Caco-2 (cell line): ENCODE results near the gene EN1. TPM values are rescaled to one million over a fixed set of nuclear protein-coding genes. Genes with fewer than 3 reads are reported as not detected.

Source experiments
- BruUV-seq: library from RNA; stranded (reverse); fragments of 400-500 nt; replicated peaks from 2 replicates; lab custom pipeline; 2021; lab: Mats Ljungman, UMichigan
- CTCF ChIA-PET: fragments of 300-600 bp; sonication (Branson Sonifier 250); formaldehyde crosslinking; loops from one replicate; lab custom pipeline; 2022; ENCODE audit warnings: antibody characterized with exemption; lab: Charles Lee
- POLR2A ChIA-PET: fragments of 300-600 bp; sonication (Branson Sonifier 250); formaldehyde crosslinking; loops from one replicate; lab custom pipeline; 2022; ENCODE audit warnings: antibody characterized with exemption; lab: Charles Lee
- DNase-seq, 2 experiments: peaks; one replicate each; pipeline versions ENCODE4 v3.0.0 to v3.0.0-alpha.2; 2020 to 2022
- H3K27me3 ChIP-seq: replicated peaks from 2 replicates; pipeline ENCODE4 v1.6.0; 2011; ENCODE audit warnings: low read length; ENCODE audit not compliant: control insufficient read depth, insufficient read depth
- H3K36me3 ChIP-seq: 2 replicates; pipeline ENCODE4 v1.5.1; 2011; ENCODE audit warnings: low read length; ENCODE audit not compliant: control insufficient read depth, insufficient read depth
- H3K4me1 ChIP-seq: fragments of 250-450 bp; sonication (Bioruptor Pico); 2 replicates; pipeline ENCODE4 v1.5.1; 2020; ENCODE audit warnings: mild to moderate bottlenecking
- H3K4me3 ChIP-seq: 2 replicates; pipeline ENCODE4 v1.5.1; 2011; ENCODE audit warnings: low read depth, mild to moderate bottlenecking, control low read depth, low read length
- H3K9me3 ChIP-seq: fragments of 250-450 bp; sonication (Bioruptor Pico); 2 replicates; pipeline ENCODE4 v1.5.1; 2020; ENCODE audit warnings: mild to moderate bottlenecking, moderate library complexity
- H3K27ac Mint-ChIP-seq: one replicate; pipeline ENCODE4 v1.8.0; 2022; ENCODE audit warnings: mixed read lengths; ENCODE audit not compliant: unreplicated experiment
- H3K27me3 Mint-ChIP-seq: one replicate; pipeline ENCODE4 v1.8.0; 2022; ENCODE audit warnings: mixed read lengths; ENCODE audit not compliant: insufficient read depth, unreplicated experiment
- H3K36me3 Mint-ChIP-seq: one replicate; pipeline ENCODE4 v1.8.0; 2022; ENCODE audit warnings: mild to moderate bottlenecking, mixed read lengths; ENCODE audit not compliant: insufficient read depth, unreplicated experiment
- H3K4me1 Mint-ChIP-seq: one replicate; pipeline ENCODE4 v1.8.0; 2022; ENCODE audit warnings: low read depth, mixed read lengths; ENCODE audit not compliant: unreplicated experiment
- H3K4me3 Mint-ChIP-seq: one replicate; pipeline ENCODE4 v1.8.0; 2022; ENCODE audit warnings: mild to moderate bottlenecking, moderate library complexity, mixed read lengths; ENCODE audit not compliant: unreplicated experiment
- H3K9me3 Mint-ChIP-seq: one replicate; pipeline ENCODE4 v1.8.0; 2022; ENCODE audit warnings: mixed read lengths; ENCODE audit not compliant: unreplicated experiment
- CTCF ChIP-seq, 2 experiments: fragments of 200-600 bp in 1 of 2; IDR thresholded peaks; 1 replicate in 1 of 2; 2 replicates in 1 of 2; pipeline versions ENCODE4 v1.5.1 to v1.8.0; 2011 to 2022; ENCODE audit warnings: antibody characterized with exemption in 1 of 2, control low read depth in 1 of 2, inconsistent platforms in 1 of 2, low read depth in 1 of 2, low read length in 1 of 2, mild to moderate bottlenecking in 1 of 2, moderate library complexity in 1 of 2; ENCODE audit not compliant: insufficient read depth in 1 of 2, severe bottlenecking in 1 of 2, unreplicated experiment in 1 of 2
- intact Hi-C: fragments of 100-400 bp; cut with micrococcal nuclease; formaldehyde crosslinking; loops from one replicate; pipeline ENCODE4 v1.10.0; 2022; ENCODE audit not compliant: unreplicated experiment
- total RNA-seq: library from RNA; stranded (reverse); gene quantifications from 2 replicates; pipeline ENCODE4 v1.2.3, GENCODE V29; 2022

Gene EN1
- total RNA-seq, 1 experiment from 2014 or later = 0.16 TPM

- ChIA-PET CTCF (no interaction called here), POLR2A (no interaction called here)
- peaks cover 3% of the 10 kb centered on the region for H3K27me3 ChIP-seq
- Mint-ChIP-seq H3K9me3 (no peaks in the 10 kb centered on the region), H3K27ac (no peak overlapping the region), H3K27me3 (peaks cover 24% of the 10 kb centered on the region), H3K4me3 (no peak overlapping the region), H3K36me3 (no peaks in the 10 kb centered on the region), H3K4me1 (no peaks in the 10 kb centered on the region)
- DNase-seq = no peak
- TF ChIP-seq CTCF (IDR thresholded peaks at IDR 0.05; ENCODE audit: insufficient read depth in 1 of 2, low read depth in 1 of 2, low read length in 1 of 2, severe bottlenecking in 1 of 2, unreplicated experiment in 1 of 2) = no peak
- BruUV-seq = no TSS peak
- intact Hi-C loops = no loop called here
- H3K36me3 ChIP-seq = no peaks in the 10 kb centered on the region
- no peaks in the 10 kb centered on the region for H3K4me1 ChIP-seq
- no peaks in the 10 kb centered on the region for H3K9me3 ChIP-seq
- H3K4me3 ChIP-seq = no peak overlapping the region
These were observed 34.3 kb downstream of the EN1 start for GRCh38 chr2:118813111-118813510.

- BruUV-seq = no TSS peak
- no peak overlapping the region for H3K4me3 ChIP-seq
These were observed 34.9 kb downstream of the EN1 start for GRCh38 chr2:118812552-118812951.

GRCh38 chr2:118811514-118812115 lies 35.8 kb downstream of the EN1 start:
- no peaks in the 10 kb centered on the region for H3K9me3 ChIP-seq
- CTCF ChIA-PET = no interaction called here
- H3K4me3 Mint-ChIP-seq = no peak overlapping the region
- no peaks in the 10 kb centered on the region for H3K4me1 ChIP-seq
- H3K4me1 Mint-ChIP-seq = no peaks in the 10 kb centered on the region
- TF ChIP-seq CTCF (IDR thresholded peaks at IDR 0.05; ENCODE audit: insufficient read depth in 1 of 2, low read depth in 1 of 2, low read length in 1 of 2, severe bottlenecking in 1 of 2, unreplicated experiment in 1 of 2) = no peak
- no peak for DNase-seq
- H3K9me3 Mint-ChIP-seq = no peaks in the 10 kb centered on the region
- H3K4me3 ChIP-seq = no peak overlapping the region
- H3K27ac Mint-ChIP-seq = no peak overlapping the region
- POLR2A ChIA-PET = no interaction called here
- H3K27me3 Mint-ChIP-seq = peaks cover 24% of the 10 kb centered on the region
- H3K36me3 ChIP-seq = no peaks in the 10 kb centered on the region
- H3K36me3 Mint-ChIP-seq = no peaks in the 10 kb centered on the region
- H3K27me3 ChIP-seq = peaks cover 3% of the 10 kb centered on the region
- BruUV-seq = no TSS peak
- intact Hi-C loops = no loop called here

More at GRCh38 chr2:118812552-118812951, 34.9 kb downstream of the EN1 start:
- no peaks in the 10 kb centered on the region for H3K9me3 ChIP-seq
- Mint-ChIP-seq H3K4me1 (no peaks in the 10 kb centered on the region), H3K9me3 (no peaks in the 10 kb centered on the region), H3K4me3 (no peak overlapping the region), H3K27me3 (peaks cover 28% of the 10 kb centered on the region), H3K36me3 (no peaks in the 10 kb centered on the region), H3K27ac (no peak overlapping the region)
- H3K4me1 ChIP-seq = no peaks in the 10 kb centered on the region
- TF ChIP-seq CTCF (IDR thresholded peaks at IDR 0.05; ENCODE audit: insufficient read depth in 1 of 2, low read depth in 1 of 2, low read length in 1 of 2, severe bottlenecking in 1 of 2, unreplicated experiment in 1 of 2) = no peak
- peaks cover 3% of the 10 kb centered on the region for H3K27me3 ChIP-seq
- DNase-seq = no peak
- no peaks in the 10 kb centered on the region for H3K36me3 ChIP-seq
- intact Hi-C loops = no loop called here
- ChIA-PET POLR2A (no interaction called here), CTCF (no interaction called here)
